Choroid plexus epithelial cell (primary cell): ENCODE measurements around the gene FASTKD1.
A peak's percentile ranks its signal among the peaks of the same experiment; 100 is the strongest.
"Not testable (repeated sequence)": the region's sequence is repeated elsewhere in the genome, so short reads cannot be mapped to it uniquely, and the experiment has no call there.

Source experiments
- DNase-seq: peaks from one replicate; pipeline ENCODE4 v3.0.0-alpha.2; 2010; ENCODE audit warnings: low read depth
- H3K4me3 ChIP-seq: 2 replicates; pipeline ENCODE4 v1.5.1; 2011; ENCODE audit warnings: low read depth, mild to moderate bottlenecking, control low read depth, low read length, moderate library complexity
- TF ChIP-seq, protein P1 (sequence below): conservative IDR thresholded peaks from 2 replicates; pipeline ENCODE4 v1.5.1; 2011; ENCODE audit warnings: low read depth, mild to moderate bottlenecking, control low read depth, inconsistent platforms, low read length, moderate library complexity

FASTKD1 gene, protein sequence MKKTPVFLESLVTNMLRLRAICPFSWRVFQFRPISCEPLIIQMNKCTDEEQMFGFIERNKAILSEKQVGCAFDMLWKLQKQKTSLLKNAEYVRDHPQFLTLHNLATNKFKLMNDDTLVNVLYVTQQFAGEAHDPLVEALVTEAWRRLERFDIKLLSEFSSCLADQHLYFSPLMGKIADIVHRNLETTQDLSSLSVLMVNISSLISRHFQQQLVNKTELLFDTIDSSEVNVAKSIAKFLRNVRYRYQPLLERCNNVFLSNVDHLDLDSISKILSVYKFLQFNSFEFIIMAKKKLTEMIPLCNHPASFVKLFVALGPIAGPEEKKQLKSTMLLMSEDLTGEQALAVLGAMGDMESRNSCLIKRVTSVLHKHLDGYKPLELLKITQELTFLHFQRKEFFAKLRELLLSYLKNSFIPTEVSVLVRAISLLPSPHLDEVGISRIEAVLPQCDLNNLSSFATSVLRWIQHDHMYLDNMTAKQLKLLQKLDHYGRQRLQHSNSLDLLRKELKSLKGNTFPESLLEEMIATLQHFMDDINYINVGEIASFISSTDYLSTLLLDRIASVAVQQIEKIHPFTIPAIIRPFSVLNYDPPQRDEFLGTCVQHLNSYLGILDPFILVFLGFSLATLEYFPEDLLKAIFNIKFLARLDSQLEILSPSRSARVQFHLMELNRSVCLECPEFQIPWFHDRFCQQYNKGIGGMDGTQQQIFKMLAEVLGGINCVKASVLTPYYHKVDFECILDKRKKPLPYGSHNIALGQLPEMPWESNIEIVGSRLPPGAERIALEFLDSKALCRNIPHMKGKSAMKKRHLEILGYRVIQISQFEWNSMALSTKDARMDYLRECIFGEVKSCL

GRCh38 chr2:169573160-169573973 lies at the start of gene FASTKD1:
Gene FASTKD1, minus strand, starts transcription at chr2:169573865. Its CDS starts 1,836 bp downstream, at chr2:169572029.
- peak; percentile 88 for DNase-seq
- TF ChIP-seq, protein P1, sequence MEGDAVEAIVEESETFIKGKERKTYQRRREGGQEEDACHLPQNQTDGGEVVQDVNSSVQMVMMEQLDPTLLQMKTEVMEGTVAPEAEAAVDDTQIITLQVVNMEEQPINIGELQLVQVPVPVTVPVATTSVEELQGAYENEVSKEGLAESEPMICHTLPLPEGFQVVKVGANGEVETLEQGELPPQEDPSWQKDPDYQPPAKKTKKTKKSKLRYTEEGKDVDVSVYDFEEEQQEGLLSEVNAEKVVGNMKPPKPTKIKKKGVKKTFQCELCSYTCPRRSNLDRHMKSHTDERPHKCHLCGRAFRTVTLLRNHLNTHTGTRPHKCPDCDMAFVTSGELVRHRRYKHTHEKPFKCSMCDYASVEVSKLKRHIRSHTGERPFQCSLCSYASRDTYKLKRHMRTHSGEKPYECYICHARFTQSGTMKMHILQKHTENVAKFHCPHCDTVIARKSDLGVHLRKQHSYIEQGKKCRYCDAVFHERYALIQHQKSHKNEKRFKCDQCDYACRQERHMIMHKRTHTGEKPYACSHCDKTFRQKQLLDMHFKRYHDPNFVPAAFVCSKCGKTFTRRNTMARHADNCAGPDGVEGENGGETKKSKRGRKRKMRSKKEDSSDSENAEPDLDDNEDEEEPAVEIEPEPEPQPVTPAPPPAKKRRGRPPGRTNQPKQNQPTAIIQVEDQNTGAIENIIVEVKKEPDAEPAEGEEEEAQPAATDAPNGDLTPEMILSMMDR: no peak
- H3K4me3 ChIP-seq: peak within 1 kb of the TSS; percentile 84

DNA sequence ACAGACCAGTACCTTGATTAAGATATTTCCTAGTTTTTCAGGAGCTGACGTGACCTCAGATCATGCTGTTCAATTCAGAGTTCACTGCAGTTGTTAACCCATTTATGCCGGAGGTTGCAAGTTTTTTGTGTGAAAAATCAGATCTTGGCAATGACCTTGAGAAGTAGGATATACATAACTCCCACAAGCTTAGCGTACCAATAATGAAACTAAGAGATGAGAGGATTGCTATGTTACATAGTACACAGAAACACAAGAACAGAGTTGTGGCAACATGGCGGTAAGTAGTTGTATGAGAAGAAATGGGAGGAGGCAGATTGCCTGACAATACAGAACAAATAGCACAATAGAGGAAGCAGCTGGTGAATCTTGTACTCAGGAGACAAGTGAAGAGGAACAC lies 49.6 kb upstream of the FASTKD1 start:
- DNase-seq: peak; percentile 3
- TF ChIP-seq, protein P1: no peak
- no peak overlapping the region for H3K4me3 ChIP-seq

- DNase-seq: no peak
- TF ChIP-seq, protein P1: no peak
These were observed 46.8 kb upstream of the FASTKD1 start for GRCh38 chr2:169620509-169620908.

GRCh38 chr2:169619946-169620345 lies 46.3 kb upstream of the FASTKD1 start:
- no peak overlapping the region for H3K4me3 ChIP-seq
- peak; percentile 2 for DNase-seq
- TF ChIP-seq, protein P1: no peak

More at GRCh38 chr2:169620509-169620908, 46.8 kb upstream of the FASTKD1 start:
- H3K4me3 ChIP-seq: no peak overlapping the region

DNA sequence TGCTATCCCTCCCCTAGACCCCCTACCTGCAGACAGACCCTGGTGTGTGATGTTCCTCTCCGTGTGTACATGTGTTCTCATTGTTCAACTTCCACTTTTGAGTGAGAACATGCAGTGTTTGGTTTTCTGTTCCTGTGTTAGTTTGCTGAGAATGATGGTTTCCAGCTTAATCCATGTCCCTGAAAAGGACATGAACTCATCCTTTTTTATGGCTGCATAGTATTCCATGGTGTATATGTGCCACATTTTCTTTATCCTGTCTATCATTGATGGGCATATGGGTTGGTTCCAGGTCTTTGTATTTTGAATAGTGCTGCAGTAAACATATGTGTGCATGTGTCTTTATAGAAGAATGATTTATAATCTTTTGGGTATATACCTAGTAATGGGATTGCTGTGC lies 42.3 kb upstream of the FASTKD1 start:
- DNase-seq, H3K4me3 ChIP-seq: not testable (repeated sequence)

DNA sequence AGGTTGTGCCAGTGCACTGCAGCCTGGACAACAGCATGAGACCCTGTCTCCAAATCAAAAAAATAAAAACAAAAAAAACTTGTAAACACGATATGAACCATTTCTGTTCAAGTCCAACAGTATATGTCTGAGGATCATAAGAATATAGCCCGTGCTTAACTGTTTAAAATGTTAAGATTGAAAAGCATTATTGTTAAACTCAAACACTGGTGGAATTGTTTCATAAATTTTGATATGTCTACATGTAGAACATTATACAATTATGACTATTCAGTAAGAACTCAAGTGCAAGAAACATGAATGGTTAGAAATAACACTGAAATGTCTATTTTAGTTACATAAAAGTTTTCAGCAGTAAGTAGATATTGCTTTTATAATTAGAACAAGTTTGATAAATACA lies 40.2 kb upstream of the FASTKD1 start:
- TF ChIP-seq, protein P1: no peak
- no peak for DNase-seq
- H3K4me3 ChIP-seq: no peak overlapping the region

DNA sequence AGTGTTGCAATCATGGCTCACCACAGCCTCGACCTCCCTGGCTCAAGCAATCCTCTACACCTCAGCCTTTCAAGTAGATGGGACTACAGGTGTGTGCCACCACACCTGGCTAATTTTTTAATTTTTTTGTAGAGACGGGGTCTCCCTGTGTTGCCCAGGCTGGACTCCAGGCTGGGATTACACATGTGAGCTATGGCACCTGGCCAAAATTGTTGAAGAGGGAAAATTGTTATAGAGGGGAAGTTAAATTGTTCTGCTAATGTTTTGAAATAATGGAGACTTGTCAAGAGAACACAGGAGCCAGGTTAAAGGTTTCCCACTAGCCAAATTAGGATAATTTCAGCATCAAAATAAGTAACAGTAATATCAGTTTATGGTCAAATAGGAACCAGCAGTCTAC lies 35.6 kb upstream of the FASTKD1 start:
- H3K4me3 ChIP-seq: no peak overlapping the region
- TF ChIP-seq, protein P1: no peak
- no peak for DNase-seq
